Measurements from ENCODE around the gene KIAA1671.
A peak's percentile ranks its signal among the peaks of the same experiment; 100 is the strongest.

DNA sequence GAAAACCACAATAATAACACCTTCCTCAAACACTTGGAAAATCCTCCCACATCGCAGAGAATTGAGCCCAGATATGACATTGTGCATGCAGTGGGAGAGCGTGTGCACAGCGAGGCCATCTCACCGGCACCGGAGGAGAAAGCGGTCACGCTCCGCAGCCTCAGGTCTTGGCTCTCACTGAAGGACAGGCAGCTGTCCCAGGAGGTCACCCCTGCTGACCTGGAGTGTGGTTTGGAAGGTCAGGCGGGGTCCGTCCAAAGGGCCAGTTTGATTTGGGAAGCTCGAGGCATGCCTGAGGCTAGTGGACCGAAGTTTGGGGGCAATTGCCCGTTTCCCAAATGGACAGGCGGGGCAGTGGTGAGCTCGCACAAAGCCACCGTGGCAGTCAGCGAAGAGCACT is 86.7 kb downstream of the KIAA1671 start:
- TF ChIP-seq, protein P1, sequence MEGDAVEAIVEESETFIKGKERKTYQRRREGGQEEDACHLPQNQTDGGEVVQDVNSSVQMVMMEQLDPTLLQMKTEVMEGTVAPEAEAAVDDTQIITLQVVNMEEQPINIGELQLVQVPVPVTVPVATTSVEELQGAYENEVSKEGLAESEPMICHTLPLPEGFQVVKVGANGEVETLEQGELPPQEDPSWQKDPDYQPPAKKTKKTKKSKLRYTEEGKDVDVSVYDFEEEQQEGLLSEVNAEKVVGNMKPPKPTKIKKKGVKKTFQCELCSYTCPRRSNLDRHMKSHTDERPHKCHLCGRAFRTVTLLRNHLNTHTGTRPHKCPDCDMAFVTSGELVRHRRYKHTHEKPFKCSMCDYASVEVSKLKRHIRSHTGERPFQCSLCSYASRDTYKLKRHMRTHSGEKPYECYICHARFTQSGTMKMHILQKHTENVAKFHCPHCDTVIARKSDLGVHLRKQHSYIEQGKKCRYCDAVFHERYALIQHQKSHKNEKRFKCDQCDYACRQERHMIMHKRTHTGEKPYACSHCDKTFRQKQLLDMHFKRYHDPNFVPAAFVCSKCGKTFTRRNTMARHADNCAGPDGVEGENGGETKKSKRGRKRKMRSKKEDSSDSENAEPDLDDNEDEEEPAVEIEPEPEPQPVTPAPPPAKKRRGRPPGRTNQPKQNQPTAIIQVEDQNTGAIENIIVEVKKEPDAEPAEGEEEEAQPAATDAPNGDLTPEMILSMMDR (IDR thresholded peaks at IDR 0.05; ENCODE audit: low read depth, low read length, missing input control) = no peak
- TF ChIP-seq NR2F2 (IDR thresholded peaks at IDR 0.05) (no peak), YY1 (IDR thresholded peaks at IDR 0.05) (peak; percentile 26), ATF3 (IDR thresholded peaks at IDR 0.05) (no peak), FOXA1 (IDR thresholded peaks at IDR 0.05) (no peak), TAF1 (conservative IDR thresholded peaks at IDR 0.05) (no peak), MAX (IDR thresholded peaks at IDR 0.05) (no peak), EGR1 (IDR thresholded peaks at IDR 0.05; ENCODE audit: low read depth in 2 of 2) (peak in 1 of 2 donors; percentile 16), HNF4A (conservative IDR thresholded peaks at IDR 0.05) (peak; percentile 83 to 91), REST (IDR thresholded peaks at IDR 0.05) (no peak), SP1 (IDR thresholded peaks at IDR 0.05) (peak; percentile 34), HNF4G (IDR thresholded peaks at IDR 0.05) (peak; percentile 51), JUND (IDR thresholded peaks at IDR 0.05) (no peak)

Data from liver (tissue), 3 donors.